Stimulated activated CD4-positive, alpha-beta T cell treated with anti-CD3 and anti-CD28 coated beads, Interleukin-4, amount 100 ng/mL, for 4 hours (primary cell): ENCODE results near the gene SMARCC2.
"Not testable (repeated sequence)": the region's sequence is repeated elsewhere in the genome, so short reads cannot be mapped to it uniquely, and the experiment has no call there.

Experiments used
- DNase-seq, 2 experiments: peaks; one replicate each; pipeline ENCODE4 v3.0.0-alpha.2; 2020

The SMARCC2 gene

GRCh38 chr12:56162468-56163290 is 26.6 kb downstream of the SMARCC2 start:
- DNase-seq, result no peak

DNA sequence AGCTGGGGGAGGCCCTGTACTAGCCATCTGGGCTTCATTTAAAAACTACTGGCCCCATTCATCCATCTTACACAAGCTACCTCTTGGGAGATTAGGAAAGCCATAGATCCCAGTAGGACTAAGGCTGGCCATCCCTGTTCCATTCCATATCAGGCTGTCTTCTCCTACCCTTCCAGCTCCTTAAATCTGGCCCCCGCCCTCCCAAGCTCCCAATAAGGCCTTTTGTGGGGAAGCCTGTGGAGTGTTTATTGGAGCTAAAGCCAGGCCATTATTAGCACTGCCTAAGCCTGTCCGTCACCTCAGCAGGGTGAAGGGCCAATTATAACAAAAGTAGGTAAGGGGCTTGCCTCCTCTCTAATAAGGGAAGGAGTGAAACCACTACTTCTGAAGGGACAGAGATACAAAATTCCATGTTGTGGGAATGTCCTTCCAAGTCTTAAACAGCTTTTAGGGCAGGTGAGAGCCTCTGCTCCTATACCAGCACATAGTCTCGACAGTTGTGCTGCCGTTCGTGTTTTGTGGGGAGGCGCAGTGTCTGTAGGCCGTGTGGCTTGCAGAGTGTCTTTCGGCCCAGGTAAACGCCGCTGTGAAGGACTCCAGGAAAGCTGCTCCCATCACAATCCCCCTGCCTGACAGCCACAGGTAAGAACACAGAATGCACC is 27.5 kb downstream of the SMARCC2 start:
- no peak for DNase-seq

DNA sequence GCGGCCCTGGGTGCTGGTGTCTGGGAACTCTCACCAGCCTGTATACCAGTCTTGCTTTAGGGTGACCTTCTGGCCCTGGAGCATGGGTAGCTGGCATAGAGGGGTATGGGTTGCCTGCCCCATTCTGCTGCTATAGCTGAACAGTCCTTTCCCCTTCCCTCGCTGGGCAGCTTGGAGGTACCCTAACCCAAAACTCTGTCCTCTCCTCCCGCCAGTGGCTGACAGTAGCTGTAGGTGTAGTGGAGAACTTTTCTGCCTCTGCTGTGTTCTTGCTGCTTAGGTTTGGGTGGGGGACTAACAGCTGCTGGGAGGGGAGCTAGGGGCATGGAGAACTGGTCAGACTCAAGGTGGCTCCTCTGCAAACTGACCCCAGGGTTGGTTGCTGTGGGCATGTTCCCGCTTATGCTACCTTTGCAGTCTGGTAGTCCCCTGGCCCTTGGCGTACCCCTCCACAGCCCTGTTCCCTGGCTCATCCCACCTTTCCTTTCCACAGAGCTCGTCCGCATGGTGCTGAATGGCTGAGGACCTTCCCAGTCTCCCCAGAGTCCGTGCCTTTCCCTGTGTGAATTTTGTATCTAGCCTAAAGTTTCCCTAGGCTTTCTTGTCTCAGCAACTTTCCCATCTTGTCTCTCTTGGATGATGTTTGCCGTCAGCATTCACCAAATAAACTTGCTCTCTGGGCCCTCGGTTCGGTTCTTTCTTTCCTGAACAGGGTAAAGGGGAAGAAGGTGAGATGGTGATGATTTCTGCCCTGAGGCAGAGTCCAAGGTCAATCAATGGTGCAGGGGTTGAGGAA is 28.2 kb downstream of the SMARCC2 start:
- no peak for DNase-seq

- peak; percentile 50 to 59 for DNase-seq
These were observed 29.0 kb downstream of the SMARCC2 start for GRCh38 chr12:56160193-56160763.

DNA sequence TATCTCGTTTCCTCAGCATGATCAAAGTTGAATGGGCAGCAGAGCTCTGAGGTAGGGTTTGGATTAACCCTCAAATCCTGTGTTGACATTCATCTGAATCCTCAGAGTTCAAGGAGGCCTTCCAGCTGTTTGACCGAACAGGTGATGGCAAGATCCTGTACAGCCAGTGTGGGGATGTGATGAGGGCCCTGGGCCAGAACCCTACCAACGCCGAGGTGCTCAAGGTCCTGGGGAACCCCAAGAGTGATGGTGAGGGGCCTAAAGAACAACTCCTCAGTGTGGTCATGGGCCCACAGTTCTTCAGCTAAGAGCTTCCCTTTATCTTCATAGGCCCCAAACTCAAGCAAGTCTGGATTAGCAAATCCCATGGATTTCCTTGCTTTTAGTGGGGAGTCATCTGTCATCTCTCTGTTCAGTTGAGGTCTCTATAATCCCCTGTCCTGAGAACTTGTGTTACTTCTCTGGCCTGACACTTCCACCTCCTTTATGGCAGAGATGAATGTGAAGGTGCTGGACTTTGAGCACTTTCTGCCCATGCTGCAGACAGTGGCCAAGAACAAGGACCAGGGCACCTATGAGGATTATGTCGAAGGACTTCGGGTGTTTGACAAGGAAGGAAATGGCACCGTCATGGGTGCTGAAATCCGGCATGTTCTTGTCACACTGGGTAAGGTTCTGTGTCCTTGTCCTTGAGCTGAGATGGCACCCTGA is 29.6 kb downstream of the SMARCC2 start:
- DNase-seq, result no peak

DNA sequence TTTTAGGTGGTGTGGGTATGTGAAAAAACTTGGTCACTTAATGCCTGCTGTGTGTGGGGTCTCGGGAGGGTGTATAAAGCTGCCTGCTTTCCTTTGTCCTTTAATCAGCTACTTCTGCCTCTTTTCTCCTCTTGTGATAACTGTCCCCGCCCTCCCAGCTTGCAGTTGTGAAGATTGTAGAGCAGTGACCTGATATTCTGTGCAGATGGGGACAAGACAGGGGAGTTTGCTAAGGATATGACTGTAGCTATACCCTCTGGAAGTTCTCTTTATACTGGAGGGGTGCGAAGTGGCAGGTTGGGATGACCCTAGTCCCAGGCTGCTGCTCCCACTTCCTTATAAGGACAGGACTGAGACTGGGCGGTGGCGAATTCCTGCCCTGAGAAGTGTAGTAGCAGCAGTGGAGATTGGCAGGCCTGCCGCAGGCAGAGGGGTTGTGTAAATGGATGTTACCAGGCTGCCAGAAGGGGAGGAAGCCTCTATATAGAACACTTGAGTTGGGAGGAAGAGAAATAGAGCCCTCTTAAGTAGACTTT is 30.3 kb downstream of the SMARCC2 start:
- no peak for DNase-seq

DNA sequence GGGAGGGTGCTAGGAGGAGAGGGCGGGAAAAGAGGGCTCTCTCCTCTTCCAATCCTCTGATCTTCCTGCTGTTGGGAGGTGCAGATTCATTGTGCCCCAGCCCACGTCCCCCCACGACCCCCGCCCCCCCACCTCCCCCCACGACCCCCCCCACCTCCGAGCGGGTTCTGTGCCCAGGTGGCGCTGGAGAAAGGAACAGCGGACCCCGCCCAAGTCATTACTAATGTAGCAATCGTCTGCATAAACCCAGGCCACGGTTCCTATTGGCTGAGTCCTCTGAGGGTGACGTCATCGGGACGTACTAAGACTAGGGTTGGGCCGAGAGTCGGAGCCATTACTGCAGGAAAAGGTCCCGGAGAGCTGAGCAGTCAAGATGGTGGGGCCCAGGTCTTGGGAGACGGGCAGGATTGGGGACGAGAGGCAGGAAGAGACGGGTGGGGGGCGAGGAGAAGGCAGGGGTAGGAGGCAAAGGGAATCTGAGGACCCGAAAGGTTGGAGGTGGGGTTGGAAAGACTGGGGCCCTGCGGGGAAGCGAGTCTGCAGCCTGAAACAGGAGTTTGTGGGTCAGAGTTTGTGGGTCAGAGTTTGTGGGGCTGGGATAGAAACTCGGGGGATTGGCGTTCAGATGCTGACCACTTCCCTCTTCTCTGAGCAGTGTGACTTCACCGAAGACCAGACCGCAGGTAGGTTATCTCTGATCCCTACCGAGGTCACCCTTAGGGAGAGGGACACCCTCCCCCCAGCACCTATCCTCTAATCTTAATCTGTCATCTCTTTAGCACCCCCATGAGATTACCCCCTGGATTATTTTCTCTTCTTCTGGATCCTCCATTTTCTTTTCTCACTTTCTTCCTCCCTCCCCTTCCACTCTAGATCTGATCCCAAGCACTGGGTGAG is 31.0 kb downstream of the SMARCC2 start, which contains the start of gene MYL6:
Gene MYL6, plus strand, starts transcription at position 331 of the 897 bp plus-strand sequence. Its CDS starts 43 bp downstream, at position 374.
- peak; percentile 79 to 92 for DNase-seq

DNA sequence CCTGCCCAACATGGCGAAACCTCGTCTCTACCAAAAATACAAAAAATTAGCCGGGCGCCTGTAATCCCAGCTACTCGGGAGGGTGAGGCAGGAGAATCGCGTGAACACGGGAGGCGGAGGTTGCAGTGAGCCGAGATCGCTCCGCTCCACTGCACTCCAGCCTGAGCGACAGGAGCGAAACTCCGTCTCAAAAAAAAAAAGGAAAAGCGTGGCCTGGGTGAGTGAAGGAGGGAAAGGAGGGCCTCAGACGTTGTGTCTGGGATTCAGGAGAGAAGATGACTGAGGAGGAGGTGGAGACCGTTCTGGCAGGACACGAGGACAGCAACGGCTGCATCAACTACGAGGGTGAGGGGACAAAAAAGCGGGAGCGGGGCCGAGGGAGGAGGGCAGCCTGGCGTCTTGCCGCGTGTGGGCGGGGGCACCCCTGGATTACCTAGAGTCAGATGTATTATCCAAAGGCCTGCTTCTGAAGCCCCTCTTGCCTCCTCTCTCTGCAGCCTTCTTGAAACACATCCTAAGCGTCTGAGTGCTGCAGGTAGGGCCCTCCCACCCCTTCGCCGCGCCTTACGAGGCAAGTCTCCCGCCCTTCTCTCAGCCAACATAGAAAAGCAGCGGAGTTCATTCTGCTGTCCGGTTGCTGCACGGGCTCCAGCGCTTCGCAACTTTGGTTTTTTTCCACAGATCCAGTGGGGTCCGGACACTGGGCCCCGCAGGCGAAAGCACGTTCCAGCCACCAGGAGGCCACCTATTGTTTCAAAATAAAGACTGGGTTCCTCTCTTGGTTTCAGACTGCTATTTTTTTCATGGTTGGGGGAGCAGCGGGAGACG is 31.9 kb downstream of the SMARCC2 start:
- DNase-seq, result peak; percentile 46

DNA sequence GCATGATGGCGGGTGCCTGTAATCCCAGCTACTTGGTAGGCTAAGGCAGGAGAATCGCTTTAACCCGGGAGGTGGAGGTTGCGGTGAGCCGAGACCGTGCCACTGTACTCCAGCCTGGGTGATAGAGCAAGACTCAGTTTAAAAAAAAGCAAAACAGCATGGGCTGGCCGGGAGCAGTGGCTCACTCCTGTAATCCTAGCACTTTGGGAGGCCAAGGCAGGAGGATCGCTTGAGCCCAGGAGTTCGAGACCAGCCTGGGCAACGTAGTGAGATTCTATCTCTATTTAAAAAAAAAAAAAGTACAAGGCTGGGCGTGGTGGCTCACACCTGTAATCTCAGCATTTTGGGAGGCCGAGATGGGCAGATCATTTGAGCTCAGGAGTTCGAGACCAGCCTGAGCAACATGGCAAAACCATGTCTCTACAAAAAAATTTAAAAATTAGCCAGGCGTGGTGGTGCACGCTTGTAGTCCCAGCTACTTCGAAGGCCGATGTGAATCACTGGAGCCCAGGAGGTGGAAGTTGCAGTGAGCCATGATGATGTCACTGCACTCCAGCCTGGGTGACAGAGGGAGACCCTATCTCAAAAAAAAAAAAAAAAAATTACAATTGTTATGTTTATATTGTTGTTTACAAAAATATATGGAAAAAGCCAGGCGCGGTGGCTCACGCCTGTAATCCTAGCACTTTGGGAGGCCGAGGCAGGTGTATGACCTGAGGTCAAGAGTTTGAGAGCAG is 32.7 kb downstream of the SMARCC2 start:
- DNase-seq, result not testable (repeated sequence)

- no peak for DNase-seq
These were observed 33.9 kb downstream of the SMARCC2 start for GRCh38 chr12:56155256-56155845.

GRCh38 chr12:56154818-56155217 is 34.5 kb downstream of the SMARCC2 start:
- DNase-seq, result no peak

GRCh38 chr12:56154246-56154771 is 35.0 kb downstream of the SMARCC2 start:
- DNase-seq, result no peak

GRCh38 chr12:56153678-56154065 is 35.6 kb downstream of the SMARCC2 start:
- no peak for DNase-seq

- DNase-seq, result no peak
These were observed 36.3 kb downstream of the SMARCC2 start for GRCh38 chr12:56152756-56153677.

DNA sequence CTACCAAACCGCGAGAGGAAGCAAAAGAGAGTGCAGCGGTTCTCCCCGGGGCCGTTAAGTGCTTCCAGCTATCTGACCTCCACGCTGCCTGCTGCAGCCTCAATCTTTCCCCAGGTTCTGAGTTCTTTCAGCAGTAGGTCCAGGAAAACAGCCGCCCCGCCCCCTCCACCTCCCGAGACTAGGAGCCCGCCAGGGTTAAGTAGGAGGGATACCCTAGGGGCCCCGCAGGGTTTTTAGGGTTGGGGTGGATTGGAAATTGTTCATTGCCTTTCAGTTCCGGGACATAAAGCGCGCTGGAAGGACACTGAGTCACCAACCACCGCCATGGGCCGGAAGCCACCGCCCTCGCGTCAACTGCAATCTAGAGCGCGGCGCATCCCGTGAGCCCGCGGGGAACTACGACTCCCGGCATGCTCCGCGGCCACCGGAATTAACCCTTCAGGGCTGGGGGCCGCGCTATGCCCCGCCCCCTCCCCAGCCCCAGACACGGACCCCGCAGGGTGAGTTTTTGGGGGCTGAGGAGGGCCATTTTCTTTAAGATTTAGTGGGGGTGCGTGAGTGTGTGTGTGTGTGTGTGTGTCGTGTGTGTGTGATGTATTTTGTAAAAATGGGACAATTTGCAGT is 37.0 kb downstream of the SMARCC2 start, which contains the start of gene MYL6B:
Gene MYL6B, plus strand, starts transcription at position 456 of the 624 bp plus-strand sequence. CDS start 1,332 bp downstream, outside the sequence.
- peak; percentile 92 to 93 for DNase-seq

- peak; percentile 52 to 61 for DNase-seq
These were observed 37.6 kb downstream of the SMARCC2 start for GRCh38 chr12:56151672-56152131.

DNA sequence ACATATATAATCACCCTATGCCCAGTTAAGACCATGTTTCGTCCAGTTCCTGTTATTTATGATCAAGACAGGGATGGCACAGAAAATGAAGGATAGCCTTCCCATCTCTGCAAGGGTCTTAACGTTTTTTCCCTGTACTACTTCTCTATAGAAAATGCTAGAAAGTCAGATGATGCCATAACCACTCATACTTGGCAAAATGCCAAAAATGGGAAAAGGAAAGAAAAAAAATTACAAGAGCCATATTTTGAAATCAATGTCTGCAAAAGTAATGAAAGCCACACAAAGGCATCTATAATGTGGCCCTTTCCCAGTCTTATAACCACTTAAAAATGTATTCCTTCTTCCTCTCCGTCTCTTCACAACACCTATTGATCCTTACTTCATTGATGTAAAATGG is 38.7 kb downstream of the SMARCC2 start:
- DNase-seq, result no peak
